Left ventricle myocardium inferior (tissue), 1 donor: Measurements from ENCODE around the gene ABCE1. TPM values are rescaled to one million over a fixed set of nuclear protein-coding genes. Genes with fewer than 3 reads are reported as not detected.

Experiments used
- DNase-seq: peaks from one replicate; pipeline ENCODE4 v3.0.0-alpha.2; 2020
- H3K27ac ChIP-seq: fragments of 200-600 bp; replicated peaks from 2 replicates; pipeline ENCODE4 v1.8.0; 2021
- H3K27me3 ChIP-seq: fragments of 200-600 bp; 2 replicates; pipeline ENCODE4 v1.8.0; 2021; ENCODE audit warnings: low read depth
- H3K36me3 ChIP-seq: fragments of 200-600 bp; 2 replicates; pipeline ENCODE4 v1.8.0; 2021
- H3K4me1 ChIP-seq: fragments of 200-600 bp; 2 replicates; pipeline ENCODE4 v1.8.0; 2021
- H3K4me3 ChIP-seq: fragments of 200-600 bp; 2 replicates; pipeline ENCODE4 v1.8.0; 2021; ENCODE audit warnings: mild to moderate bottlenecking, moderate library complexity
- H3K9me3 ChIP-seq: fragments of 200-600 bp; replicated peaks from 2 replicates; pipeline ENCODE4 v1.8.0; 2021
- CTCF ChIP-seq: fragments of 200-600 bp; IDR thresholded peaks from 2 replicates; pipeline ENCODE4 v1.8.0; 2021; ENCODE audit warnings: antibody characterized with exemption, mild to moderate bottlenecking, borderline replicate concordance
- intact Hi-C: fragments of 100-400 bp; cut with micrococcal nuclease; formaldehyde crosslinking; loops from one replicate; pipeline ENCODE4 v1.11.0; 2022
- total RNA-seq: library from RNA; stranded (reverse); fragmentation: NEBNext Ultra II Directional; extraction: Animal tissue kit (Norgen Biotek cat#: 25700); gene quantifications from one replicate; pipeline ENCODE4 v1.2.1, GENCODE V29; 2021
- donor health status: DM: no; HTN: yes; CAD: no; lungs with severe emphysema.

Gene ABCE1
- total RNA-seq, 1 donor from 2014 or later: 34.5 TPM

GRCh38 chr4:145093638-145094037, 4.5 kb upstream of the ABCE1 start:
- intact Hi-C loops: no loop called here
- H3K27me3 ChIP-seq: no peaks in the 10 kb centered on the region
- peaks cover 9% of the 10 kb centered on the region for H3K9me3 ChIP-seq
- peaks cover 69% of the 10 kb centered on the region for H3K36me3 ChIP-seq
- DNase-seq: no peak
- no peak for TF ChIP-seq CTCF
- no peak overlapping the region for H3K27ac ChIP-seq
- H3K4me3 ChIP-seq: no peak overlapping the region
- H3K4me1 ChIP-seq: peaks cover 33% of the 10 kb centered on the region

- Histone ChIP-seq H3K27me3 (no peaks in the 10 kb centered on the region), H3K27ac (peak overlapping the region; percentile 93), H3K36me3 (peaks cover 37% of the 10 kb centered on the region), H3K4me3 (peak overlapping the region; percentile 86), H3K9me3 (peaks cover 9% of the 10 kb centered on the region), H3K4me1 (peaks cover 66% of the 10 kb centered on the region)
- intact Hi-C loops: no loop called here
- no peak for DNase-seq
- TF ChIP-seq CTCF: no peak
Observed at GRCh38 chr4:145097331-145097820, 735 bp upstream of the ABCE1 start.

GRCh38 chr4:145098675-145099037, 545 bp downstream of the ABCE1 start:
- no peak for TF ChIP-seq CTCF
- intact Hi-C loops: no loop called here
- Histone ChIP-seq H3K4me3 (peak overlapping the region; percentile 86), H3K27me3 (no peaks in the 10 kb centered on the region), H3K4me1 (peaks cover 66% of the 10 kb centered on the region), H3K27ac (peak overlapping the region; percentile 93), H3K36me3 (peaks cover 24% of the 10 kb centered on the region), H3K9me3 (peaks cover 6% of the 10 kb centered on the region)
- DNase-seq: no peak

GRCh38 chr4:145099653-145100052, 1.5 kb downstream of the ABCE1 start:
- intact Hi-C loops: loop anchor here (10.0 kb wide), 1 partner anchor 55 kb away; no protein-coding TSS in a partner anchor
- Histone ChIP-seq H3K27me3 (no peaks in the 10 kb centered on the region), H3K36me3 (peaks cover 17% of the 10 kb centered on the region), H3K4me1 (peaks cover 66% of the 10 kb centered on the region), H3K27ac (peak overlapping the region; percentile 93), H3K4me3 (peak overlapping the region; percentile 86), H3K9me3 (no peaks in the 10 kb centered on the region)
- no peak for TF ChIP-seq CTCF
- no peak for DNase-seq

- peaks cover 18% of the 10 kb centered on the region for H3K36me3 ChIP-seq
- intact Hi-C loops: loop anchor here (10.0 kb wide), 1 partner anchor 54 kb away; no protein-coding TSS in a partner anchor
- no peak overlapping the region for H3K4me3 ChIP-seq
- no peak for TF ChIP-seq CTCF
- H3K27me3 ChIP-seq: no peaks in the 10 kb centered on the region
- no peak for DNase-seq
- no peaks in the 10 kb centered on the region for H3K9me3 ChIP-seq
- no peak overlapping the region for H3K27ac ChIP-seq
- peaks cover 58% of the 10 kb centered on the region for H3K4me1 ChIP-seq
Observed at GRCh38 chr4:145101091-145101490, 3.0 kb downstream of the ABCE1 start.

- no peak for DNase-seq
- H3K4me1 ChIP-seq: peaks cover 47% of the 10 kb centered on the region
- peaks cover 28% of the 10 kb centered on the region for H3K36me3 ChIP-seq
- no peak overlapping the region for H3K27ac ChIP-seq
- no peaks in the 10 kb centered on the region for H3K9me3 ChIP-seq
- no peak for TF ChIP-seq CTCF
- intact Hi-C loops: loop anchor here (10.0 kb wide), 1 partner anchor 52 kb away; no protein-coding TSS in a partner anchor
- no peak overlapping the region for H3K4me3 ChIP-seq
- H3K27me3 ChIP-seq: no peaks in the 10 kb centered on the region
Observed at GRCh38 chr4:145102619-145103018, 4.5 kb downstream of the ABCE1 start.
